H1 (cell line): Measurements from ENCODE around the gene PIP5K1B. TPM values are rescaled to one million over a fixed set of nuclear protein-coding genes. Genes with fewer than 3 reads are reported as not detected.

Source experiments
- CTCF ChIA-PET: fragments of 300-600 bp; sonication (Branson Sonifier 250); formaldehyde crosslinking; loops from one replicate; lab custom pipeline; 2021; ENCODE audit not compliant: partially characterized antibody; lab: Charles Lee
- POLR2A ChIA-PET: fragments of 300-600 bp; sonication (Branson Sonifier 250); formaldehyde crosslinking; loops from one replicate; lab custom pipeline; 2021; ENCODE audit warnings: inconsistent platforms; ENCODE audit not compliant: partially characterized antibody; lab: Charles Lee
- DNase-seq, 2 experiments: peaks; one replicate each; pipeline versions ENCODE4 v3.0.0 to v3.0.0-alpha.2; 2010 to 2022; ENCODE audit warnings: low spot score in 2 of 2, low read depth in 1 of 2, mixed read lengths in 1 of 2
- FAIRE-seq: peaks from 2 replicates; lab custom pipeline; 2011; peaks lifted over from hg19 to GRCh38; lab: Jason Lieb, UNC
- H2AFZ ChIP-seq: 2 replicates; pipeline ENCODE4 v1.8.1; 2012; ENCODE audit warnings: low read length, inconsistent platforms
- H2AK5ac ChIP-seq: 2 replicates; pipeline ENCODE4 v1.6.1; 2013; ENCODE audit warnings: low read depth, low read length
- H2BK120ac ChIP-seq: replicated peaks from 2 replicates; pipeline ENCODE3; 2013; ENCODE audit warnings: low read depth, low read length, inconsistent platforms
- H2BK12ac ChIP-seq: 2 replicates; pipeline ENCODE4 v1.6.1; 2013; ENCODE audit warnings: low read depth, low read length
- H2BK15ac ChIP-seq: 2 replicates; pipeline ENCODE4 v1.6.1; 2013; ENCODE audit warnings: low read length
- H2BK20ac ChIP-seq: 2 replicates; pipeline ENCODE4 v1.6.1; 2013; ENCODE audit warnings: low read length
- H2BK5ac ChIP-seq: 2 replicates; pipeline ENCODE4 v1.6.1; 2013; ENCODE audit warnings: low read depth, low read length
- H3K14ac ChIP-seq: 2 replicates; pipeline ENCODE4 v1.6.1; 2013; ENCODE audit warnings: inconsistent platforms; ENCODE audit not compliant: insufficient read length
- H3K18ac ChIP-seq: 2 replicates; pipeline ENCODE4 v1.6.1; 2013; ENCODE audit warnings: low read length; ENCODE audit errors: extremely low read depth
- H3K23ac ChIP-seq: 2 replicates; pipeline ENCODE4 v1.6.1; 2013; ENCODE audit warnings: inconsistent platforms; ENCODE audit not compliant: insufficient read length
- H3K23me2 ChIP-seq: 2 replicates; pipeline ENCODE4 v1.6.1; 2013; ENCODE audit warnings: low read depth, low read length
- H3K27ac ChIP-seq: 2 replicates; pipeline ENCODE4 v1.6.1; 2011; ENCODE audit warnings: low read depth, low read length, inconsistent platforms
- H3K27me3 ChIP-seq, 4 experiments: replicated peaks in 1 of 4; 1 replicate in 1 of 4; 2 replicates in 3 of 4; pipeline versions ENCODE4 v1.6.1 to v1.8.1; 2011 to 2013; ENCODE audit warnings: low read length in 3 of 4, mild to moderate bottlenecking in 3 of 4, inconsistent platforms in 2 of 4, mixed read lengths in 2 of 4, moderate library complexity in 1 of 4; ENCODE audit not compliant: control insufficient read depth in 3 of 4, insufficient read depth in 3 of 4; ENCODE audit errors: extremely low read depth in 1 of 4
- H3K36me3 ChIP-seq, 4 experiments: 2 replicates each; pipeline versions ENCODE4 v1.6.1 to v1.8.1; 2011 to 2013; ENCODE audit warnings: mild to moderate bottlenecking in 4 of 4, low read length in 3 of 4, moderate library complexity in 2 of 4, control low read depth in 1 of 4, inconsistent platforms in 1 of 4; ENCODE audit not compliant: insufficient read depth in 4 of 4, control insufficient read depth in 2 of 4
- H3K4ac ChIP-seq: replicated peaks from 2 replicates; pipeline ENCODE3; 2013; ENCODE audit warnings: low read length, low read depth, mixed read lengths, inconsistent platforms; ENCODE audit not compliant: insufficient read length
- H3K4me1 ChIP-seq, 4 experiments: replicated peaks in 1 of 4; 1 replicate in 1 of 4; 2 replicates in 3 of 4; pipeline versions ENCODE4 v1.6.1 to v1.8.1; 2011 to 2013; ENCODE audit warnings: low read length in 3 of 4, inconsistent platforms in 2 of 4, mixed read lengths in 1 of 4; ENCODE audit not compliant: insufficient read depth in 4 of 4, control insufficient read depth in 3 of 4
- H3K4me2 ChIP-seq, 2 experiments: 2 replicates each; pipeline versions ENCODE4 v1.6.1 to v1.8.1; 2011 to 2013; ENCODE audit warnings: low read depth in 2 of 2, low read length in 2 of 2, control low read depth in 1 of 2, inconsistent platforms in 1 of 2, mild to moderate bottlenecking in 1 of 2; ENCODE audit not compliant: insufficient read depth in 1 of 2
- H3K4me3 ChIP-seq, 4 experiments: fragments of 200-600, 300-600 bp in 1 of 4; sonication (generic), shearing (Covaris generic), sonication (Bioruptor Twin) in 1 of 4; 2 replicates each; pipeline versions ENCODE4 v1.5.1 to v1.8.1; 2011 to 2016; ENCODE audit warnings: low read length in 4 of 4, low read depth in 3 of 4, control low read depth in 2 of 4, inconsistent platforms in 2 of 4, mild to moderate bottlenecking in 2 of 4, mixed read lengths in 1 of 4, moderate library complexity in 1 of 4; ENCODE audit not compliant: insufficient read depth in 2 of 4; ENCODE audit errors: extremely low read depth in 1 of 4
- H3K56ac ChIP-seq: replicated peaks from 2 replicates; pipeline ENCODE3; 2013; ENCODE audit warnings: low read depth, mild to moderate bottlenecking, mixed read lengths, low read length, inconsistent platforms; ENCODE audit not compliant: insufficient read length
- H3K79me1 ChIP-seq: 2 replicates; pipeline ENCODE4 v1.6.1; 2013; ENCODE audit warnings: low read depth, low read length, control low read depth
- H3K79me2 ChIP-seq, 2 experiments: 2 replicates each; pipeline versions ENCODE4 v1.6.1 to v1.8.1; 2012 to 2013; ENCODE audit warnings: low read length in 2 of 2, mild to moderate bottlenecking in 2 of 2, inconsistent platforms in 1 of 2; ENCODE audit not compliant: insufficient read depth in 2 of 2, control insufficient read depth in 1 of 2
- H3K9ac ChIP-seq, 4 experiments: replicated peaks in 1 of 4; 1 replicate in 1 of 4; 2 replicates in 3 of 4; pipeline versions ENCODE4 v1.6.1 to v1.8.1; 2011 to 2013; ENCODE audit warnings: low read depth in 3 of 4, low read length in 3 of 4, control low read depth in 2 of 4, mild to moderate bottlenecking in 2 of 4, moderate library complexity in 2 of 4, inconsistent platforms in 1 of 4; ENCODE audit errors: extremely low read depth in 1 of 4
- H3K9me3 ChIP-seq, 2 experiments: 2 replicates each; pipeline versions ENCODE4 v1.6.1 to v1.8.1; 2012 to 2013; ENCODE audit warnings: mild to moderate bottlenecking in 2 of 2, moderate library complexity in 2 of 2, control low read depth in 1 of 2, inconsistent platforms in 1 of 2, low read depth in 1 of 2, low read length in 1 of 2, mixed read lengths in 1 of 2; ENCODE audit not compliant: insufficient read depth in 2 of 2
- H4K20me1 ChIP-seq, 2 experiments: replicated peaks in 1 of 2; 2 replicates each; pipeline versions ENCODE3 to v1.8.1; 2011 to 2013; ENCODE audit warnings: inconsistent platforms in 2 of 2, low read length in 2 of 2, mild to moderate bottlenecking in 1 of 2; ENCODE audit not compliant: insufficient read depth in 2 of 2, control insufficient read depth in 1 of 2
- H4K5ac ChIP-seq: 2 replicates; pipeline ENCODE4 v1.6.1; 2013; ENCODE audit warnings: low read length, low read depth, mixed read lengths, inconsistent platforms; ENCODE audit not compliant: insufficient read length
- H4K8ac ChIP-seq: 2 replicates; pipeline ENCODE4 v1.8.0; 2013; ENCODE audit warnings: mild to moderate bottlenecking, moderate library complexity, low read length, inconsistent platforms; ENCODE audit not compliant: insufficient read depth; ENCODE audit errors: extremely low read depth
- H4K91ac ChIP-seq: replicated peaks from 2 replicates; pipeline ENCODE3; 2013; ENCODE audit warnings: low read length, mixed read lengths, inconsistent platforms; ENCODE audit not compliant: insufficient read length
- CHD1 ChIP-seq: IDR thresholded peaks from 2 replicates; pipeline ENCODE4 v1.6.1; 2012; ENCODE audit warnings: low read depth, low read length, improper control_type of control experiment
- KDM1A ChIP-seq: fragments of 200-600, 300-600 bp; sonication (generic); IDR thresholded peaks from 2 replicates; pipeline ENCODE4 v1.7.1; 2016; ENCODE audit warnings: mild to moderate bottlenecking, low read length, borderline replicate concordance
- WGBS, 2 experiments: shearing (Covaris generic) in 1 of 2; methylation state at CpG; one replicate each; pipeline versions ENCODE4 v1.1.6 to v1.1.7; 2013 to 2015; ENCODE audit warnings: low lambda C conversion rate in 2 of 2, mixed read lengths in 2 of 2, inconsistent platforms in 1 of 2, low coverage in 1 of 2, missing lambda C conversion rate in 1 of 2; ENCODE audit not compliant: insufficient replicate concordance in 2 of 2, insufficient coverage in 1 of 2, insufficient read length in 1 of 2; ENCODE audit errors: extremely low coverage in 1 of 2, missing lambda C conversion rate in 1 of 2; 5-methylcytosine and 5-hydroxymethylcytosine counted together
- polyA plus RNA-seq, 7 experiments: library from polyadenylated mRNA; depleted of rRNA in 3 of 7; stranded (reverse) in 5 of 7; unstranded in 2 of 7; fragments of >200 nt in 5 of 7; fragments of 200-250 nt in 2 of 7; gene quantifications; 1 replicate in 5 of 7; 2 replicates in 1 of 7; 4 replicates in 1 of 7; pipeline versions ENCODE4 v1.2.1 to v1.2.3, GENCODE V29; 2011 to 2013; ENCODE audit warnings: missing spikeins in 2 of 7, mixed read lengths in 2 of 7
- total RNA-seq: library from RNA; stranded (reverse); fragmentation: NEBNext Ultra II Directional; extraction: Animal tissue kit (Norgen Biotek cat#: 25700); gene quantifications from 2 replicates; pipeline ENCODE4 v1.2.1, GENCODE V29; 2021

Gene PIP5K1B
- total and polyA plus RNA-seq, 2 of the 8 experiments (the other 6 are each of a cell fraction or from before 2014, with no cell fraction given) = 4.7 to 7.7 TPM

- DNase-seq = no peak
- Histone ChIP-seq H4K5ac (peak overlapping the region; percentile 77), H3K4me2 (no peak overlapping the region; a peak in 1 of 4 replicates), H3K4me3 (peak overlapping the region in 1 of 4 experiments; percentile 33; a peak in 1 of 8 replicates), H2AFZ (no peak overlapping the region), H3K36me3 (no peaks in the 10 kb centered on the region), H3K18ac (no peak overlapping the region; the same call in 1 of the 2 replicates), H2BK12ac (peak overlapping the region; percentile 52), H2AK5ac (no peak overlapping the region), H2BK120ac (peak overlapping the region; percentile 95), H3K79me1 (no peaks in the 10 kb centered on the region), H4K8ac (no peak overlapping the region), H2BK20ac (peak overlapping the region; percentile 62; the same call in 1 of the 2 replicates), H3K23me2 (no peaks in the 10 kb centered on the region), H2BK15ac (no peak overlapping the region), H4K91ac (peak overlapping the region; percentile 75), H2BK5ac (peak overlapping the region; percentile 95; the same call in 1 of the 2 replicates), H3K9ac (no peak overlapping the region), H4K20me1 (no peaks in the 10 kb centered on the region), H3K4ac (no peak overlapping the region), H3K14ac (no peak overlapping the region), H3K56ac (peak overlapping the region; percentile 11), H3K79me2 (no peaks in the 10 kb centered on the region), H3K27ac (peak overlapping the region; percentile 56; the same call in 1 of the 2 replicates), H3K9me3 (no peaks in the 10 kb centered on the region), H3K4me1 (peaks cover 2 to 38% (median 26%) of the 10 kb centered on the region in 4 experiments; a peak in 6 of 7 replicates), H3K27me3 (no peaks in the 10 kb centered on the region), H3K23ac (no peak overlapping the region)
- POLR2A ChIA-PET = interaction anchor here (1.0 to 1.9 kb wide), 2 partner anchors 8 to 78 kb away, joined by 3 to 11 read pairs; no protein-coding TSS in a partner anchor
- CTCF ChIA-PET = interaction anchor here (1.0 to 1.3 kb wide), 3 partner anchors 26 to 320 kb away, joined by 3 to 4 read pairs (median 3); no protein-coding TSS in a partner anchor
- 92% methylated on average over 6 of the region's 6 CpGs; no CpG with 5 or more reads in 1 of the 2 experiments for WGBS, 2 experiments
- FAIRE-seq = no peak
- no peak for TF ChIP-seq CHD1
- 0 out of 2 replicates have a peak, but pooled peaks have one; percentile 43 for TF ChIP-seq KDM1A
These were observed 168.1 kb downstream of the PIP5K1B start for GRCh38 chr9:68873179-68873578.
